Measurements from ENCODE around the gene RETREG1.

DNA sequence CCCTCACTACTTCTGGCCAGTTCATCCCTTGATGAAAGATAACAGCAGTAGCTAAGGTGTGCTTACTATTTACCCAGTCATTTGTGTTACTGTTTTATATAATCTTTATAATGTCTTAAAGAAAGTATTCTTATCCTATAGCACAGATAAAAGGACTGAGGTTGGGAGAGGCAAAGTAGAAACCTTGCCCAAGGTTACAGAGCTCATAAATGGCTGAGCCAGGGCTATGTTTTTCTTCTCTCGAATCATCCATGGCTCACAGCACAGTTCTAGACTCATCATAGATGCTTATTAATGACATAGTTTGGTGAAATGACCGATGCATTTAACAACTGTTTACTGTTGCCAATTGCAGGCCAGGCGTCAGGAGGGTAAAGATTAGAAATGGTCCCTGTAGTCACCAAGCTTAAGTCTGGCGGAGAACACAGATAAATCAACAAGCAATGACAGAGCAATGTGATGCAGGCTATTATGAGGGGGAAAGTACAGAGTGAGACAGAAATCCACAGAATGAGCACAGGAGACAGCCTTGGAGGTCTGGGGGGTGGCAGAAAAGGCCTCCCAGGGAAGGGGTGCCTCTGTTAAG is 85.6 kb downstream of the RETREG1 start:
- TF ChIP-seq, protein P1, sequence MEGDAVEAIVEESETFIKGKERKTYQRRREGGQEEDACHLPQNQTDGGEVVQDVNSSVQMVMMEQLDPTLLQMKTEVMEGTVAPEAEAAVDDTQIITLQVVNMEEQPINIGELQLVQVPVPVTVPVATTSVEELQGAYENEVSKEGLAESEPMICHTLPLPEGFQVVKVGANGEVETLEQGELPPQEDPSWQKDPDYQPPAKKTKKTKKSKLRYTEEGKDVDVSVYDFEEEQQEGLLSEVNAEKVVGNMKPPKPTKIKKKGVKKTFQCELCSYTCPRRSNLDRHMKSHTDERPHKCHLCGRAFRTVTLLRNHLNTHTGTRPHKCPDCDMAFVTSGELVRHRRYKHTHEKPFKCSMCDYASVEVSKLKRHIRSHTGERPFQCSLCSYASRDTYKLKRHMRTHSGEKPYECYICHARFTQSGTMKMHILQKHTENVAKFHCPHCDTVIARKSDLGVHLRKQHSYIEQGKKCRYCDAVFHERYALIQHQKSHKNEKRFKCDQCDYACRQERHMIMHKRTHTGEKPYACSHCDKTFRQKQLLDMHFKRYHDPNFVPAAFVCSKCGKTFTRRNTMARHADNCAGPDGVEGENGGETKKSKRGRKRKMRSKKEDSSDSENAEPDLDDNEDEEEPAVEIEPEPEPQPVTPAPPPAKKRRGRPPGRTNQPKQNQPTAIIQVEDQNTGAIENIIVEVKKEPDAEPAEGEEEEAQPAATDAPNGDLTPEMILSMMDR (IDR thresholded peaks at IDR 0.05), result no peak
- TF ChIP-seq POLR2A (IDR thresholded peaks at IDR 0.05), result no peak

Measured in testis (tissue), 2 donors.